Measurements from ENCODE around the gene PRKD1.

The PRKD1 gene

GRCh38 chr14:29822430-29822709 is 105.3 kb downstream of the PRKD1 start:
- Histone ChIP-seq H3K4me1 (ENCODE audit: control insufficient read depth, insufficient read depth, low read length, poor library complexity, severe bottlenecking) (no peaks in the 10 kb centered on the region), H3K27me3 (replicated peaks; ENCODE audit: control insufficient read depth, insufficient read depth, low read length, poor library complexity, severe bottlenecking) (no peaks in the 10 kb centered on the region), H3K9me3 (ENCODE audit: control insufficient read depth, low read length) (no peaks in the 10 kb centered on the region), H3K36me3 (ENCODE audit: control insufficient read depth, insufficient read depth, low read length) (no peaks in the 10 kb centered on the region), H3K27ac (ENCODE audit: insufficient read depth, low read length, poor library complexity, severe bottlenecking) (no peak overlapping the region), H3K4me3 (ENCODE audit: insufficient read depth, low read depth, low read length, poor library complexity, severe bottlenecking) (no peak overlapping the region)
- DNase-seq: no peak

DNA sequence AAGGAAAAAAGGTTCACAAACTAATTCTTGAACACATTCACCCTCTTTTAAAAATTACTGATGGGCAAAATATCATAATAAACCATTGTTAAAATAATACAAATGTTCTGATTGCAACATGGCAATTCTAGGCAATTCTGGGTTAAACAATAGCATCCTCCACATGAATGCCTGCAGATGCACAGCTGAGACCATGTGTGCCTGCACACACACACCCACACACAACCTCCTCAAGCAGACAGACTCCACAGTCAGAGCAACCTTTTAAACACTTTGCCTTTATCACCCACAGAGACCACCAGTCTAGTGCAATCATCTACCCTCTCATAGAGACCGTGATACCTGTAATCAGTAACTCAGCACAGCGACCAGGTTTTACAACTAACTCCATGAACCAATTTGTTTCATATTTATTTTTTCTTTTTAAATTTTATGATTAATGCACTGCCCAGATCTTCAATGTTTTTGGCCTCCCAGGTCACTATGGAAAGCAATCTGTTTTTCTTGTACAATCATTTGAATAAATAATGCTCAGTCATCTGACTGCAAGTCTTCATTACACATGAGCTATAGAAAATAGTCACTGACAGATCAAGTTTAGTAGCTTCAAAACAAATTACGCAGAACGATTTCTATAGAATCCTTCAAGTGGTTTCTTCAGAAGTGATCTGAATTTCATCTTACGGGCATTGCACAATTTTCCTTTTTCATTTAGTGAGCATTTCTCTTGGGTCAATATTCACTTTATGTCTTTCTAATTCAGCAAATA is 105.8 kb downstream of the PRKD1 start:
- no peaks in the 10 kb centered on the region for H3K36me3 ChIP-seq (ENCODE audit: control insufficient read depth, insufficient read depth, low read length)
- DNase-seq: no peak
- no peak overlapping the region for H3K27ac ChIP-seq (ENCODE audit: insufficient read depth, low read length, poor library complexity, severe bottlenecking)
- no peak overlapping the region for H3K4me3 ChIP-seq (ENCODE audit: insufficient read depth, low read depth, low read length, poor library complexity, severe bottlenecking)
- no peaks in the 10 kb centered on the region for H3K27me3 ChIP-seq (replicated peaks; ENCODE audit: control insufficient read depth, insufficient read depth, low read length, poor library complexity, severe bottlenecking)
- H3K4me1 ChIP-seq (ENCODE audit: control insufficient read depth, insufficient read depth, low read length, poor library complexity, severe bottlenecking): no peaks in the 10 kb centered on the region
- H3K9me3 ChIP-seq (ENCODE audit: control insufficient read depth, low read length): no peaks in the 10 kb centered on the region

DNA sequence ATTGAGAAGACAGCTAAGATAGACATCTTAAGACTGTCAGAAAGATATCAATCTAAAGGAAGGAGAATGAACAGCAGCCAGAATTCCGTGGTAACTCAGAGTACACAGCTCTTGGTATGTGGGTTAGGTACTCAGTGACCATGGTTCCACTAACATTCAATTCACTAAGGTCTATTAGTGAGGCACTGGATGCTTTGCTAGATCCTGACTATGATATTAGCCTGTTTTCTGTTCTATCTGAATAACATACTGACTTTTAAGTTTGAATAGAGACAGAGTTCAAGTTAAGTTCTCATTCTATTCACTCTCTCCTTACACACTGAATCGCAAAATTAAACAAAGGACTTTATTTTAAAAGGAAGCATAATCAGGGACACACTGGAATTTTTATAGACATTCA is 106.4 kb downstream of the PRKD1 start:
- Histone ChIP-seq H3K9me3 (ENCODE audit: control insufficient read depth, low read length) (no peaks in the 10 kb centered on the region), H3K27me3 (replicated peaks; ENCODE audit: control insufficient read depth, insufficient read depth, low read length, poor library complexity, severe bottlenecking) (no peaks in the 10 kb centered on the region), H3K27ac (ENCODE audit: insufficient read depth, low read length, poor library complexity, severe bottlenecking) (no peak overlapping the region), H3K4me1 (ENCODE audit: control insufficient read depth, insufficient read depth, low read length, poor library complexity, severe bottlenecking) (no peaks in the 10 kb centered on the region), H3K4me3 (ENCODE audit: insufficient read depth, low read depth, low read length, poor library complexity, severe bottlenecking) (no peak overlapping the region), H3K36me3 (ENCODE audit: control insufficient read depth, insufficient read depth, low read length) (no peaks in the 10 kb centered on the region)
- DNase-seq: no peak

DNA sequence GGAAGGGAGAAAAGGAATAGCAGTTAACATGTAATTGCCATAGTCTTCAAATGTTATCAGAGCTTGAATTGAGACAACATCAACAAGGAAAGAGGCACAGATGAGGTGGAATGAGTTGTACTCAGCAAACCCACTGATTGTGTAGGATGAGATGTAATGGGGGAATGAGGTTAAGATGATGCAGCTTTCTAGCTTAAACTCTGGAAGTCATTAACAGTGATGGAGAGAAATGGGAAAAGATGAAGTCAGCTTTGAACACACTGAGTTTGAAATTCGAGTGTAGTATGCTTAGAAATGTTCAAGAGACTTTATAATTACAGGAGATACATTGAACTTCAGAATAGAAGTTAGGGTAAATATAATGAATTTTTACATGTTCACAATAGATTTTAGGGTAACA is 106.9 kb downstream of the PRKD1 start:
- Histone ChIP-seq H3K9me3 (ENCODE audit: control insufficient read depth, low read length) (no peaks in the 10 kb centered on the region), H3K4me3 (ENCODE audit: insufficient read depth, low read depth, low read length, poor library complexity, severe bottlenecking) (no peak overlapping the region), H3K27me3 (replicated peaks; ENCODE audit: control insufficient read depth, insufficient read depth, low read length, poor library complexity, severe bottlenecking) (no peaks in the 10 kb centered on the region), H3K4me1 (ENCODE audit: control insufficient read depth, insufficient read depth, low read length, poor library complexity, severe bottlenecking) (no peaks in the 10 kb centered on the region), H3K36me3 (ENCODE audit: control insufficient read depth, insufficient read depth, low read length) (no peaks in the 10 kb centered on the region), H3K27ac (ENCODE audit: insufficient read depth, low read length, poor library complexity, severe bottlenecking) (no peak overlapping the region)
- DNase-seq: no peak

DNA sequence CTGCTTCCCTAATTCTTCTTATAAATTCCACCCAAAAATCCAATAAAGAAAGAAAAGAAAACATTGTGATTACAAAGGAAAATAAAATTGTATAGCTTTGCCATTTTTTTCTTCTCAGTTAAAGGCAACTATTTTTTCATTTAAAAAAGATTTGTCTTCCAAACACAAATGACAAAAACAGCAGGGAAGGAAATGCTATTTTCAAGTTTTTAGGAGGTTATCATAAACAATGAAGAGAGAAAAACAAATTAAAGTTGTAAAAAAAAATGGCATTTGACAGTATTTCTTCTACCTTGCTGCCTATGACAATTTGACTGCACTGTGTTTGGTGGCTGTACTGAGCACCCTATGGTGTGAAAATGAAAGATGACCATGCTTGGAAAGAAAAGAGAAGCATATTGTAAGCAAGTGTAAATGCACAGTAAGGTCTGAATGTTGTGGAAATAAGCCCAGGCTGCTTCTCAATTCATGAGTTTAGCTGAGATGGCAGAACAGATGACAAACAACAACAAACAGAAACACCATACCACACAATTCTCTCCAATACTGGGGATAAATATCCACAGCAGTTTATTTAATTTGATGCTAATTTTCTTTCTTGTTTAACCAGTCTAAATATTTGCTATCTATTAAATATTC is 109.8 kb downstream of the PRKD1 start:
- Histone ChIP-seq H3K27ac (ENCODE audit: insufficient read depth, low read length, poor library complexity, severe bottlenecking) (no peak overlapping the region), H3K4me1 (ENCODE audit: control insufficient read depth, insufficient read depth, low read length, poor library complexity, severe bottlenecking) (no peaks in the 10 kb centered on the region), H3K36me3 (ENCODE audit: control insufficient read depth, insufficient read depth, low read length) (no peaks in the 10 kb centered on the region), H3K4me3 (ENCODE audit: insufficient read depth, low read depth, low read length, poor library complexity, severe bottlenecking) (no peak overlapping the region), H3K27me3 (replicated peaks; ENCODE audit: control insufficient read depth, insufficient read depth, low read length, poor library complexity, severe bottlenecking) (no peaks in the 10 kb centered on the region), H3K9me3 (ENCODE audit: control insufficient read depth, low read length) (no peaks in the 10 kb centered on the region)
- DNase-seq: no peak

GRCh38 chr14:29815016-29815674 is 112.5 kb downstream of the PRKD1 start:
- Histone ChIP-seq H3K4me3 (ENCODE audit: insufficient read depth, low read depth, low read length, poor library complexity, severe bottlenecking) (no peak overlapping the region), H3K4me1 (ENCODE audit: control insufficient read depth, insufficient read depth, low read length, poor library complexity, severe bottlenecking) (no peaks in the 10 kb centered on the region), H3K27me3 (replicated peaks; ENCODE audit: control insufficient read depth, insufficient read depth, low read length, poor library complexity, severe bottlenecking) (no peaks in the 10 kb centered on the region), H3K27ac (ENCODE audit: insufficient read depth, low read length, poor library complexity, severe bottlenecking) (no peak overlapping the region), H3K9me3 (ENCODE audit: control insufficient read depth, low read length) (no peaks in the 10 kb centered on the region), H3K36me3 (ENCODE audit: control insufficient read depth, insufficient read depth, low read length) (no peaks in the 10 kb centered on the region)
- DNase-seq: no peak

DNA sequence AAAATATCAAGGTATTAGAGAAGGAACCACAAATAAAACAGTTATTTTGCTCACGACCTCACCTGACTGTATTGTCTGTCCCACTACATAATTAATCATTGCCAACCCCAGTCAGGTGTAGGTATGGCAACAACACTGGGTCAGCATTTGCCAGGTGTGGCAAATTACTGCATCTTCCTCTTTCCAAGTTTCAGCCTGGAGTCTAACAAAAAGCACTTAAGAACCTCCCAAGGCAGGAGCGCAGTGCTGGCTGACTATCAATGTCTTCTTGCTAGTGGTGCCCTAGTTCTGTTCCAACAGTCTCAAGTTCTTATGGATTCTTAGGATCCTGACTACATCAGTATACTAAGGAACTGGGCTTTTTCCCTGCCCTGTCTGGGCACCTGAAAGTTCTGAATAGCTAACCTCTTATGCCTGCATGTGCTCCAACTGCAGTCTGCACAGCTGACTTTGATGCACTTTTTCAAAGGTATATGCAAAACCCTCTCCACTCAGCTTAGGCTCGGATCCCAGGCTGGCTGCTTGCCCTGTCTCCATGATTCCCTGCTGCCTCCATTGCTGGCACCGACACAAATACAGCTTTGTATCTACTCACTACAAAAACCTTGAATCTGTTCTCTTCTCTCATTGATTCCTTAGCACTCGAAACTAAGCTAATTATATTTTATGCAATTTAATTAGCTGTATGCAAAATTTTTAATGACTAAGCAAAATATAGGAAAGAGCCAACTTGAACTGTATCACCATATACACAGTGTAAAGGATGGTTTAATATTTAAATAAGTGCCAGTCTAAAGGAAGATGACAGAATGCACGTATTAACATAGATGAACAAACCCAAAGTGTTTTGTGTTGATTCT is 113.3 kb downstream of the PRKD1 start:
- no peaks in the 10 kb centered on the region for H3K36me3 ChIP-seq (ENCODE audit: control insufficient read depth, insufficient read depth, low read length)
- no peaks in the 10 kb centered on the region for H3K27me3 ChIP-seq (replicated peaks; ENCODE audit: control insufficient read depth, insufficient read depth, low read length, poor library complexity, severe bottlenecking)
- H3K27ac ChIP-seq (ENCODE audit: insufficient read depth, low read length, poor library complexity, severe bottlenecking): no peak overlapping the region
- H3K4me3 ChIP-seq (ENCODE audit: insufficient read depth, low read depth, low read length, poor library complexity, severe bottlenecking): no peak overlapping the region
- DNase-seq: no peak
- no peaks in the 10 kb centered on the region for H3K4me1 ChIP-seq (ENCODE audit: control insufficient read depth, insufficient read depth, low read length, poor library complexity, severe bottlenecking)
- H3K9me3 ChIP-seq (ENCODE audit: control insufficient read depth, low read length): no peaks in the 10 kb centered on the region

DNA sequence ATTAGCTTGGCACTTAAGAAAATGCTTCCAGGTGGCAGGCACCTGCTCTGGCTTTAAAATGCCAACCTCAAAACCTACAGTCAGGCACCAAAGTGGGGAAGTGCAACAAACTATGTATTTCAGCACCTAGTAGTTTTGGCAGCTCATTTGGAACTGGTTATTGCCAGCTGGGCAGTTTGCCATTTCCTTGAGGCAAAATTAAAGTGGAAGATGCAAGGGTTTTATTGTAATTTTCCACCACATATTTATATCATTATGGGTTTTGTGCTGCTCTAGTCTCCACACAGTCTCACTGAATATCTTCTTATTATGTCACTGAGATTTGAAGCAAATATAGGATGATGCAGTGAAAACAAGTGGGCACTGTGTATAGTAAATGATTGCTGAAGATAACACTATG is 117.0 kb downstream of the PRKD1 start:
- DNase-seq: no peak
- no peak overlapping the region for H3K4me3 ChIP-seq (ENCODE audit: insufficient read depth, low read depth, low read length, poor library complexity, severe bottlenecking)
- no peak overlapping the region for H3K27ac ChIP-seq (ENCODE audit: insufficient read depth, low read length, poor library complexity, severe bottlenecking)
- H3K9me3 ChIP-seq (ENCODE audit: control insufficient read depth, low read length): no peaks in the 10 kb centered on the region
- no peaks in the 10 kb centered on the region for H3K27me3 ChIP-seq (replicated peaks; ENCODE audit: control insufficient read depth, insufficient read depth, low read length, poor library complexity, severe bottlenecking)
- no peaks in the 10 kb centered on the region for H3K4me1 ChIP-seq (ENCODE audit: control insufficient read depth, insufficient read depth, low read length, poor library complexity, severe bottlenecking)
- no peaks in the 10 kb centered on the region for H3K36me3 ChIP-seq (ENCODE audit: control insufficient read depth, insufficient read depth, low read length)

GRCh38 chr14:29810064-29810463 is 117.6 kb downstream of the PRKD1 start:
- no peak overlapping the region for H3K27ac ChIP-seq (ENCODE audit: insufficient read depth, low read length, poor library complexity, severe bottlenecking)

More at GRCh38 chr14:29810064-29810463, 117.6 kb downstream of the PRKD1 start:
- H3K9me3 ChIP-seq (ENCODE audit: control insufficient read depth, low read length): no peaks in the 10 kb centered on the region
- H3K4me3 ChIP-seq (ENCODE audit: insufficient read depth, low read depth, low read length, poor library complexity, severe bottlenecking): no peak overlapping the region
- no peaks in the 10 kb centered on the region for H3K4me1 ChIP-seq (ENCODE audit: control insufficient read depth, insufficient read depth, low read length, poor library complexity, severe bottlenecking)
- no peaks in the 10 kb centered on the region for H3K36me3 ChIP-seq (ENCODE audit: control insufficient read depth, insufficient read depth, low read length)
- H3K27me3 ChIP-seq (replicated peaks; ENCODE audit: control insufficient read depth, insufficient read depth, low read length, poor library complexity, severe bottlenecking): no peaks in the 10 kb centered on the region
- DNase-seq: no peak
